ENCODE measurements around the gene FER.

DNA sequence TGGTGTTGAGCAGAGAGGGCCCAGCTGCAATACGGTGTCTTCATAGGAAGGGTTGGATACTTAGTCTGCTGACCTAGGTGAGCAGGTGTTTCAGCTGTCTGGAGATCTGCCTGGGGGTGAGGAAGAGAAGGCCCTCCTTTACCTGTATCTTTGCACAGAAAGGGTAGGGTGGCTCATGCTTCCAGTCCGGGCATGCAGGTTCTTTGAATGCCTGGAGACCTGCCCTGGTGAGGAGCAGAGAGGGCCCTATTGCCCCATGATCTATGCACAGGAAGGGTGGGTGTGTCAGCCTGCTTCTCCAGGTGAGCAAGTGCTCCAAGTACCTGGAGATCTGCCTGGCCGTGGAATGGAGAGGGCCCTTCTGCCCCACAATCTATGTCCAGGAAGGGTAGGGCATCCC is 63.0 kb downstream of the FER start:
- TF ChIP-seq CHD2 (IDR thresholded peaks at IDR 0.05; ENCODE audit: borderline replicate concordance, low read depth, low read length) (no peak), NFYB (IDR thresholded peaks at IDR 0.05; ENCODE audit: insufficient read depth, low read depth, low read length) (no peak), BMI1 (IDR thresholded peaks at IDR 0.05; ENCODE audit: borderline replicate concordance) (no peak), EZH2 (IDR thresholded peaks at IDR 0.05; ENCODE audit: borderline replicate concordance, control insufficient read depth, low read depth, low read length) (no peak), POLR2A (IDR thresholded peaks at IDR 0.05; ENCODE audit: low read depth, low read length) (no peak), BHLHE40 (IDR thresholded peaks at IDR 0.05; ENCODE audit: borderline replicate concordance in 1 of 2, low read depth in 2 of 2, low read length in 1 of 2) (no peak), SREBF2 (IDR thresholded peaks at IDR 0.05; ENCODE audit: low read length) (no peak), SUZ12 (IDR thresholded peaks at IDR 0.05; ENCODE audit: unreplicated experiment) (no peak), MEF2B (IDR thresholded peaks at IDR 0.05; ENCODE audit: partially characterized antibody, poor library complexity, severe bottlenecking) (no peak), EP300 (IDR thresholded peaks at IDR 0.05; ENCODE audit: borderline replicate concordance in 1 of 2, control insufficient read depth in 1 of 2, low read depth in 2 of 2, low read length in 2 of 2) (no peak)
- TF ChIP-seq, protein P1, sequence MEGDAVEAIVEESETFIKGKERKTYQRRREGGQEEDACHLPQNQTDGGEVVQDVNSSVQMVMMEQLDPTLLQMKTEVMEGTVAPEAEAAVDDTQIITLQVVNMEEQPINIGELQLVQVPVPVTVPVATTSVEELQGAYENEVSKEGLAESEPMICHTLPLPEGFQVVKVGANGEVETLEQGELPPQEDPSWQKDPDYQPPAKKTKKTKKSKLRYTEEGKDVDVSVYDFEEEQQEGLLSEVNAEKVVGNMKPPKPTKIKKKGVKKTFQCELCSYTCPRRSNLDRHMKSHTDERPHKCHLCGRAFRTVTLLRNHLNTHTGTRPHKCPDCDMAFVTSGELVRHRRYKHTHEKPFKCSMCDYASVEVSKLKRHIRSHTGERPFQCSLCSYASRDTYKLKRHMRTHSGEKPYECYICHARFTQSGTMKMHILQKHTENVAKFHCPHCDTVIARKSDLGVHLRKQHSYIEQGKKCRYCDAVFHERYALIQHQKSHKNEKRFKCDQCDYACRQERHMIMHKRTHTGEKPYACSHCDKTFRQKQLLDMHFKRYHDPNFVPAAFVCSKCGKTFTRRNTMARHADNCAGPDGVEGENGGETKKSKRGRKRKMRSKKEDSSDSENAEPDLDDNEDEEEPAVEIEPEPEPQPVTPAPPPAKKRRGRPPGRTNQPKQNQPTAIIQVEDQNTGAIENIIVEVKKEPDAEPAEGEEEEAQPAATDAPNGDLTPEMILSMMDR (IDR thresholded peaks at IDR 0.05 in 2 of 3, conservative IDR thresholded peaks at IDR 0.05 in 1 of 3; ENCODE audit: control insufficient read depth in 2 of 3, extremely low read depth in 1 of 3, insufficient read depth in 1 of 3, low read depth in 3 of 3, low read length in 3 of 3) = no peak
- TF ChIP-seq, protein P2, sequence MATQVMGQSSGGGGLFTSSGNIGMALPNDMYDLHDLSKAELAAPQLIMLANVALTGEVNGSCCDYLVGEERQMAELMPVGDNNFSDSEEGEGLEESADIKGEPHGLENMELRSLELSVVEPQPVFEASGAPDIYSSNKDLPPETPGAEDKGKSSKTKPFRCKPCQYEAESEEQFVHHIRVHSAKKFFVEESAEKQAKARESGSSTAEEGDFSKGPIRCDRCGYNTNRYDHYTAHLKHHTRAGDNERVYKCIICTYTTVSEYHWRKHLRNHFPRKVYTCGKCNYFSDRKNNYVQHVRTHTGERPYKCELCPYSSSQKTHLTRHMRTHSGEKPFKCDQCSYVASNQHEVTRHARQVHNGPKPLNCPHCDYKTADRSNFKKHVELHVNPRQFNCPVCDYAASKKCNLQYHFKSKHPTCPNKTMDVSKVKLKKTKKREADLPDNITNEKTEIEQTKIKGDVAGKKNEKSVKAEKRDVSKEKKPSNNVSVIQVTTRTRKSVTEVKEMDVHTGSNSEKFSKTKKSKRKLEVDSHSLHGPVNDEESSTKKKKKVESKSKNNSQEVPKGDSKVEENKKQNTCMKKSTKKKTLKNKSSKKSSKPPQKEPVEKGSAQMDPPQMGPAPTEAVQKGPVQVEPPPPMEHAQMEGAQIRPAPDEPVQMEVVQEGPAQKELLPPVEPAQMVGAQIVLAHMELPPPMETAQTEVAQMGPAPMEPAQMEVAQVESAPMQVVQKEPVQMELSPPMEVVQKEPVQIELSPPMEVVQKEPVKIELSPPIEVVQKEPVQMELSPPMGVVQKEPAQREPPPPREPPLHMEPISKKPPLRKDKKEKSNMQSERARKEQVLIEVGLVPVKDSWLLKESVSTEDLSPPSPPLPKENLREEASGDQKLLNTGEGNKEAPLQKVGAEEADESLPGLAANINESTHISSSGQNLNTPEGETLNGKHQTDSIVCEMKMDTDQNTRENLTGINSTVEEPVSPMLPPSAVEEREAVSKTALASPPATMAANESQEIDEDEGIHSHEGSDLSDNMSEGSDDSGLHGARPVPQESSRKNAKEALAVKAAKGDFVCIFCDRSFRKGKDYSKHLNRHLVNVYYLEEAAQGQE (IDR thresholded peaks at IDR 0.05; ENCODE audit: low read depth, low read length) = no peak
- TF ChIP-seq, protein P3, sequence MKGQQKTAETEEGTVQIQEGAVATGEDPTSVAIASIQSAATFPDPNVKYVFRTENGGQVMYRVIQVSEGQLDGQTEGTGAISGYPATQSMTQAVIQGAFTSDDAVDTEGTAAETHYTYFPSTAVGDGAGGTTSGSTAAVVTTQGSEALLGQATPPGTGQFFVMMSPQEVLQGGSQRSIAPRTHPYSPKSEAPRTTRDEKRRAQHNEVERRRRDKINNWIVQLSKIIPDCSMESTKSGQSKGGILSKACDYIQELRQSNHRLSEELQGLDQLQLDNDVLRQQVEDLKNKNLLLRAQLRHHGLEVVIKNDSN (IDR thresholded peaks at IDR 0.05; ENCODE audit: borderline replicate concordance, extremely low read length, insufficient read depth, low read depth, low read length) = no peak
- TF ChIP-seq, protein P4, sequence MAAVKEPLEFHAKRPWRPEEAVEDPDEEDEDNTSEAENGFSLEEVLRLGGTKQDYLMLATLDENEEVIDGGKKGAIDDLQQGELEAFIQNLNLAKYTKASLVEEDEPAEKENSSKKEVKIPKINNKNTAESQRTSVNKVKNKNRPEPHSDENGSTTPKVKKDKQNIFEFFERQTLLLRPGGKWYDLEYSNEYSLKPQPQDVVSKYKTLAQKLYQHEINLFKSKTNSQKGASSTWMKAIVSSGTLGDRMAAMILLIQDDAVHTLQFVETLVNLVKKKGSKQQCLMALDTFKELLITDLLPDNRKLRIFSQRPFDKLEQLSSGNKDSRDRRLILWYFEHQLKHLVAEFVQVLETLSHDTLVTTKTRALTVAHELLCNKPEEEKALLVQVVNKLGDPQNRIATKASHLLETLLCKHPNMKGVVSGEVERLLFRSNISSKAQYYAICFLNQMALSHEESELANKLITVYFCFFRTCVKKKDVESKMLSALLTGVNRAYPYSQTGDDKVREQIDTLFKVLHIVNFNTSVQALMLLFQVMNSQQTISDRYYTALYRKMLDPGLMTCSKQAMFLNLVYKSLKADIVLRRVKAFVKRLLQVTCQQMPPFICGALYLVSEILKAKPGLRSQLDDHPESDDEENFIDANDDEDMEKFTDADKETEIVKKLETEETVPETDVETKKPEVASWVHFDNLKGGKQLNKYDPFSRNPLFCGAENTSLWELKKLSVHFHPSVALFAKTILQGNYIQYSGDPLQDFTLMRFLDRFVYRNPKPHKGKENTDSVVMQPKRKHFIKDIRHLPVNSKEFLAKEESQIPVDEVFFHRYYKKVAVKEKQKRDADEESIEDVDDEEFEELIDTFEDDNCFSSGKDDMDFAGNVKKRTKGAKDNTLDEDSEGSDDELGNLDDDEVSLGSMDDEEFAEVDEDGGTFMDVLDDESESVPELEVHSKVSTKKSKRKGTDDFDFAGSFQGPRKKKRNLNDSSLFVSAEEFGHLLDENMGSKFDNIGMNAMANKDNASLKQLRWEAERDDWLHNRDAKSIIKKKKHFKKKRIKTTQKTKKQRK (IDR thresholded peaks at IDR 0.05; ENCODE audit: low read depth, low read length) = no peak
